AG04449 (cell line): Measurements from ENCODE around the gene FAM110C.
"Not testable (repeated sequence)": the region's sequence is repeated elsewhere in the genome, so short reads cannot be mapped to it uniquely, and the experiment has no call there.

Experiments
- CTCF ChIA-PET: fragments of 350-600 bp; formaldehyde crosslinking; extraction: SDS; loops from one replicate; lab custom pipeline; 2021; ENCODE audit warnings: antibody characterized with exemption; lab: Yijun Ruan, JAX
- POLR2A ChIA-PET: fragments of 400-600, 350-600 bp; formaldehyde crosslinking; extraction: SDS; loops from one replicate; lab custom pipeline; 2020; ENCODE audit warnings: antibody characterized with exemption, inconsistent platforms; lab: Yijun Ruan, JAX
- DNase-seq: peaks from one replicate; pipeline ENCODE4 v3.0.0-alpha.2; 2010; ENCODE audit warnings: low read depth, low spot score
- H3K4me3 ChIP-seq: 2 replicates; pipeline ENCODE4 v1.5.1; 2011; ENCODE audit warnings: low read depth, mild to moderate bottlenecking, control low read depth, low read length
- CTCF ChIP-seq: IDR thresholded peaks from one replicate; pipeline ENCODE4 v1.5.1; 2011; ENCODE audit warnings: mild to moderate bottlenecking, moderate library complexity, low read length, control low read depth, inconsistent platforms; ENCODE audit not compliant: insufficient read depth; ENCODE audit errors: missing control alignments

Gene FAM110C

GRCh38 chr2:24107-24506, 22.2 kb downstream of the FAM110C start:
- no peak for DNase-seq
- no peak for TF ChIP-seq CTCF
- H3K4me3 ChIP-seq, result no peak overlapping the region
- POLR2A ChIA-PET, result no interaction called here
- CTCF ChIA-PET, result no interaction called here

- no peak for DNase-seq
- TF ChIP-seq CTCF, result no peak
- no peak overlapping the region for H3K4me3 ChIP-seq
- POLR2A ChIA-PET, result no interaction called here
- CTCF ChIA-PET, result no interaction called here
Measured at GRCh38 chr2:23283-23682, 23.0 kb downstream of the FAM110C start.

GRCh38 chr2:22244-22643, 24.1 kb downstream of the FAM110C start:
- CTCF ChIA-PET, H3K4me3 ChIP-seq, POLR2A ChIA-PET, DNase-seq: not testable (repeated sequence)

GRCh38 chr2:20259-20658, 26.0 kb downstream of the FAM110C start:
- CTCF ChIA-PET, result not testable (repeated sequence)

GRCh38 chr2:19505-19904, 26.8 kb downstream of the FAM110C start:
- no peak for TF ChIP-seq CTCF
- no peak overlapping the region for H3K4me3 ChIP-seq
- POLR2A ChIA-PET, result no interaction called here
- DNase-seq, result no peak
- CTCF ChIA-PET, result interaction anchor here (1.0 kb wide), 1 partner anchor 616 kb away, joined by 3 read pairs; no protein-coding TSS in a partner anchor

More at GRCh38 chr2:20259-20658, 26.0 kb downstream of the FAM110C start:
- H3K4me3 ChIP-seq, POLR2A ChIA-PET, DNase-seq: not testable (repeated sequence)

- TF ChIP-seq CTCF, result peak; percentile 5
- ChIA-PET POLR2A (no interaction called here), CTCF (interaction anchor here (1.0 to 2.0 kb wide), 2 partner anchors 271 to 617 kb away, joined by 3 to 10 read pairs; no protein-coding TSS in a partner anchor)
- no peak for DNase-seq
- H3K4me3 ChIP-seq, result no peak overlapping the region
Measured at GRCh38 chr2:18402-19271, 27.7 kb downstream of the FAM110C start.

- DNase-seq, CTCF ChIA-PET, H3K4me3 ChIP-seq, POLR2A ChIA-PET: not testable (repeated sequence)
Measured at GRCh38 chr2:15916-16315, 30.4 kb downstream of the FAM110C start.
